ENCODE results near the gene ACAD11.
A peak's percentile ranks its signal among the peaks of the same experiment; 100 is the strongest.

The ACAD11 gene

DNA sequence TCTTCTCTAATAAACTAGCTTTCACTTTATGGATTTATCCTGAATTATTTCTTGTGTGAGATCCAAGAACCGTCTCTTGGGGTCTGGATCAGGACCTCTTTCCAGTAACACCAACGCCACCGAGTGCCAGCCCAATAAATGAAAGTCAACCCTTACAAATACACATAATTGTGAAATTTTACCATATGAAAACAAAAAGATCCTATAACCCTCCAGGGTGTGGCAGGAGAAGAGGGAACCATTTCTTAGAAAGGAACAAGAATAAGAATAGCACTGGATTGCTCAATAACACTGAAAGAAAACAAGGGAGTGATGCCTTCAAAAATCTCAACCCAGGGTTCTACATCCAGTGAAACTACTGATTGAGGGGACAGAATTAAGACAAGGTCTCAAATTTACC lies 114.1 kb downstream of the ACAD11 start:
- no peak overlapping the region for H3K4me3 ChIP-seq (ENCODE audit: low read depth, low read length)
- no peak for DNase-seq (ENCODE audit: low read depth, low spot score)
- TF ChIP-seq, protein P1, sequence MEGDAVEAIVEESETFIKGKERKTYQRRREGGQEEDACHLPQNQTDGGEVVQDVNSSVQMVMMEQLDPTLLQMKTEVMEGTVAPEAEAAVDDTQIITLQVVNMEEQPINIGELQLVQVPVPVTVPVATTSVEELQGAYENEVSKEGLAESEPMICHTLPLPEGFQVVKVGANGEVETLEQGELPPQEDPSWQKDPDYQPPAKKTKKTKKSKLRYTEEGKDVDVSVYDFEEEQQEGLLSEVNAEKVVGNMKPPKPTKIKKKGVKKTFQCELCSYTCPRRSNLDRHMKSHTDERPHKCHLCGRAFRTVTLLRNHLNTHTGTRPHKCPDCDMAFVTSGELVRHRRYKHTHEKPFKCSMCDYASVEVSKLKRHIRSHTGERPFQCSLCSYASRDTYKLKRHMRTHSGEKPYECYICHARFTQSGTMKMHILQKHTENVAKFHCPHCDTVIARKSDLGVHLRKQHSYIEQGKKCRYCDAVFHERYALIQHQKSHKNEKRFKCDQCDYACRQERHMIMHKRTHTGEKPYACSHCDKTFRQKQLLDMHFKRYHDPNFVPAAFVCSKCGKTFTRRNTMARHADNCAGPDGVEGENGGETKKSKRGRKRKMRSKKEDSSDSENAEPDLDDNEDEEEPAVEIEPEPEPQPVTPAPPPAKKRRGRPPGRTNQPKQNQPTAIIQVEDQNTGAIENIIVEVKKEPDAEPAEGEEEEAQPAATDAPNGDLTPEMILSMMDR (IDR thresholded peaks at IDR 0.05; ENCODE audit: low read depth, low read length), result no peak
- in situ Hi-C loops (cut with HindIII; ENCODE audit: low sequenced_read_pairs), result no loop called here

DNA sequence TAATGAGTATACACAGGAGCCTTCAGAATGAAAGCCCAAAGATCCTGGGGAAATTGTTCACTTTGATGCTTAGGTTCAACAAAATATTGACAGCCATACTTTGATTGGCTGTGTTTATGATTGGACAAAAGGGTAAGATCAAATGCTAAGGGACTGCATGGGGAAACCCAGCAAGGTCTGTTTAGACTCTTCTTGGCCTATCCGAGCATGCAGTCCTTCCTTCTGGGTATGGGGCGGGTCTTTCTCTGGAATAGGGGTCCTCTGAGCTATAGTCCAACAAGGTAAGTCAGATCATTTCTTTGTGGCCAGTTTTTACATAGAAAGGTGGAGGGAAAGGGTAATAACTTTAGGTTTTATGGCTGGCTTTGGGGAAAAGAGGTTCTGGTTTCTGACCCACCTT lies 115.5 kb downstream of the ACAD11 start:
- TF ChIP-seq, protein P1 (IDR thresholded peaks at IDR 0.05; ENCODE audit: low read depth, low read length), result no peak
- in situ Hi-C loops (cut with HindIII; ENCODE audit: low sequenced_read_pairs), result no loop called here
- no peak for DNase-seq (ENCODE audit: low read depth, low spot score)
- no peak overlapping the region for H3K4me3 ChIP-seq (ENCODE audit: low read depth, low read length)

DNA sequence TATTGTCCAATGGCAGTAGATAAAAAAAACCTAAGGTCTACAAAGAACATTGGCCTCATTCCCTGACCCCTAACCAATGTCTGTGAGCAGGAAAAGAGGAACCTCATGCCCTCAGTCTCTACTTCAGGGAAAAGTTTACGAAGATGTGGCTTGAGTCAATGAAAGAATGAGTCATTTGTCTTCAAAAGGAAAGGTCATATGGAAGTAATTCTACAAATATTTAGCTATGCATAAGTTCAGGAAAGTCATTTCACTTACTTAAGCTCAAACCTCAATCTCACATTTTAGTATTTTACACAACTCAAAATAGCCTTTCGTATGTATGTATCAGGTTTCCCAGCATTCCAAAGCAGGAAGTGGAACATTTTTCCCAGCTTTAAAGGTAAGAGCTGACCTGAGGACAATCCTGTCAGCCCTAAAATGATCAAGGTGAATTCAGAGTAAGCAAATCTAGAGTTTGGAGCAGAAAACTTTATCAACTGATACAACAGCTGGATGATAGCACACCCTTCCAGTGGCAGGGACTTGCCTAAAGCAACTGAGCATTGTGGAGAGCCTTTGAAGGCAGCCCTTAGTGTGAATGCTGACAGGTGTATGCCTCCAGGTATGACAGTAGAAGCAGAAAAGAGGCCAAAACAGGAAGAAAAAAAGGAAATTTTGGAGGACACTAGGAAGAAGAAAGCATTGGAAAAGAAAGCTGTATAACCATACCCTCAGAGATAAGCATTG lies 116.4 kb downstream of the ACAD11 start:
- no peak overlapping the region for H3K4me3 ChIP-seq (ENCODE audit: low read depth, low read length)
- in situ Hi-C loops (cut with HindIII; ENCODE audit: low sequenced_read_pairs), result no loop called here
- peak; percentile 95 for DNase-seq (ENCODE audit: low read depth, low spot score)
- TF ChIP-seq, protein P1 (IDR thresholded peaks at IDR 0.05; ENCODE audit: low read depth, low read length), result no peak

DNA sequence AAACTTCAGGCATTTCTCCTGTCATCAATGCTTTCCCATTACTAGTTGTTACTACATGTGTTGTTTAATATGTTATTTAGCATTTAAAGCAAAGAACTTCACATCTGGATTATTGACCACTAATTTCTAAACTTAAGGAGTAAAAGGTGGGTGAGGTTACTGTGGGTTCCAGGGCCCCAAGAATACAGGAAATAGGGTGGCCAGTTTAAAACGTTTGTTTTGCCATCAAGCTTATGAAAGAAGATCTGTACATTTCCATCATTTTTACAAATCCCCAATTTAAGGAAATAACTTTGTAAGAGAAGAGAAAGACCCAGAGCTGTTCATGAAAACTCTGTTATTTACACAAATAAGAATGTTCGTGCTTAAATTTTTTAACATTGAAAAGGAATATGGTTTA lies 117.0 kb downstream of the ACAD11 start:
- DNase-seq (ENCODE audit: low read depth, low spot score), result no peak
- in situ Hi-C loops (cut with HindIII; ENCODE audit: low sequenced_read_pairs), result no loop called here

DNA sequence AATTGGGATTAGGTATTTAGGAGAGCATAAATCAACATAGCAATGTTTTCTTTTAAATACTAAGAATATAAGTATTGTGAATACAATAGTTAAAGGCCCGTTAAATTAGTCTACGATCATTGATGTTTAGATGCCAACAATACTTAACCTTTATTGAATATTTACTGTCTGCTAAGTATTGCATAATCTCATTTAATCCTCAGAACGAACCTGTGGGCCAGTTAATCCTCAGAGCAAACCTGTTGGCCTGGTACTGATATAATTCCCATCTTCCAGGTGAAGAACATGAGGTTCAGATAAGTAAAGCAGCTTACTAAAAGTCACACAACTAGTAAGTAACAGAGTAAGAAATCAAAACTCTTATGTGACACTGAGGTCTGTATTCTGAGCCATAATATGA lies 119.9 kb downstream of the ACAD11 start:
- no peak for DNase-seq (ENCODE audit: low read depth, low spot score)
- no peak overlapping the region for H3K4me3 ChIP-seq (ENCODE audit: low read depth, low read length)
- in situ Hi-C loops (cut with HindIII; ENCODE audit: low sequenced_read_pairs), result no loop called here
- TF ChIP-seq, protein P1 (IDR thresholded peaks at IDR 0.05; ENCODE audit: low read depth, low read length), result no peak

More for the DNA sequence above, 117.0 kb downstream of the ACAD11 start:
- H3K4me3 ChIP-seq (ENCODE audit: low read depth, low read length), result no peak overlapping the region
- TF ChIP-seq, protein P1 (IDR thresholded peaks at IDR 0.05; ENCODE audit: low read depth, low read length), result no peak

DNA sequence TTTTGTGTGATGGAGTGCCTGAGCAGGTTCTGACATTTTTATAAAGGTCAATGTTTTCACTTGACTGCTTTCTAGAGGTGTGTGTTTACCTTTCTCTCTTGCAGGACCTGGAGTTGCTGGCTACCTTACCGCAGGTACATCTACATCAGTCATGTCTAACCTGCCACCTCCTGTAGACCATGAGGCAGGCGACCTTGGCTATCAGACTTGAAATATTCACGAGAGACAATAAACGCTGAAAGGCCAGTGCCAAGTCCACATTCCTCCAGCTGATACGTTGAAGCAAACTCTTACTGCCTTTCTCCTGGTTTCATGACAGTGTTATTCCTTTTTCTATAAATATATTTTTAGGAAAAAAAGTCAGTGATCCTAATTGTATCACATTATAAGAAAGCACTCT lies 121.5 kb downstream of the ACAD11 start:
- in situ Hi-C loops (cut with HindIII; ENCODE audit: low sequenced_read_pairs), result no loop called here
- no peak overlapping the region for H3K4me3 ChIP-seq (ENCODE audit: low read depth, low read length)
- DNase-seq (ENCODE audit: low read depth, low spot score), result no peak
- TF ChIP-seq, protein P1 (IDR thresholded peaks at IDR 0.05; ENCODE audit: low read depth, low read length), result no peak
